ENCODE data around the gene RXYLT1.
"Not testable (repeated sequence)": the region's sequence is repeated elsewhere in the genome, so short reads cannot be mapped to it uniquely, and the experiment has no call there.

The RXYLT1 gene, protein sequence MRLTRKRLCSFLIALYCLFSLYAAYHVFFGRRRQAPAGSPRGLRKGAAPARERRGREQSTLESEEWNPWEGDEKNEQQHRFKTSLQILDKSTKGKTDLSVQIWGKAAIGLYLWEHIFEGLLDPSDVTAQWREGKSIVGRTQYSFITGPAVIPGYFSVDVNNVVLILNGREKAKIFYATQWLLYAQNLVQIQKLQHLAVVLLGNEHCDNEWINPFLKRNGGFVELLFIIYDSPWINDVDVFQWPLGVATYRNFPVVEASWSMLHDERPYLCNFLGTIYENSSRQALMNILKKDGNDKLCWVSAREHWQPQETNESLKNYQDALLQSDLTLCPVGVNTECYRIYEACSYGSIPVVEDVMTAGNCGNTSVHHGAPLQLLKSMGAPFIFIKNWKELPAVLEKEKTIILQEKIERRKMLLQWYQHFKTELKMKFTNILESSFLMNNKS

DNA sequence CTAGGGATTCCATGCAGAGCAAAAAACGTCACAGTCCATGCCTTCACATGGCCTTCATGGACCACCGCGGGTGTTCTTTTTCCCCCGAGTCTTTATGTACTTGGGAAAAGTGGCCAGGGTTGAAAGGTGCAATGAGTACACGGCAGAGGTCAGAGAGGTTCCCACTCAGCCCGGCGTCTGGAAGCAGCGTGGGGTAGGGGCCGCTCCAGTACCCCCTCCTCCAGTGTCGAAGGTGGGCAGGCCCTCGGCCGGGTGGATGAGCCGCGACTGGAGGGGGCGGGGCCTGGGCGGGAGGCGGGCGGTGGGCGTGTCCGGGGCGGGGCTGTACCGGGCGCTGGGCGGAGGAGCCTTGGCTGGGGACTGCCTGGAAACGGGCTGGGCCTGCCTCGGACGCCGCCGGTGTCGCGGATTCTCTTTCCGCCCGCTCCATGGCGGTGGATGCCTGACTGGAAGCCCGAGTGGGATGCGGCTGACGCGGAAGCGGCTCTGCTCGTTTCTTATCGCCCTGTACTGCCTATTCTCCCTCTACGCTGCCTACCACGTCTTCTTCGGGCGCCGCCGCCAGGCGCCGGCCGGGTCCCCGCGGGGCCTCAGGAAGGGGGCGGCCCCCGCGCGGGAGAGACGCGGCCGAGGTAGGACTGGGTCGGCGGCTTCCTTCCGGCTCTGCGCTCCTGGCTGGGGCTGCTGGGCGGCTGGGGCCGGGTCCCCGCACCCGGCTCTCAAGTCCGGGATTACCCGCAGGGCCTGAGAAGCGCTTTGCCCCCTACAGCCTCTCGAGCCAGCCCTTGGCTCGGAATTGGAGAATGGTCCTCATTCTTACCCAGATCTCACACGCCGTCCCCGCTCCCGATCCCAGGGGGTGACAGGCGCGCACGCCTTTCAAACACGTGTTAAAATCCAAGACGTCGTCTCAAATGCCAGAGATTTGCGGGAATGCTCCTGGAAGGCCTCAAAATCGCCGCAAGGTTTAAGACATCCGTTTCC, at the start of gene RXYLT1:
Gene RXYLT1, plus strand, starts transcription at position 412 of the 984 bp plus-strand sequence. Its CDS starts 52 bp downstream, at position 464.
- DNase-seq: peak; percentile 41

DNA sequence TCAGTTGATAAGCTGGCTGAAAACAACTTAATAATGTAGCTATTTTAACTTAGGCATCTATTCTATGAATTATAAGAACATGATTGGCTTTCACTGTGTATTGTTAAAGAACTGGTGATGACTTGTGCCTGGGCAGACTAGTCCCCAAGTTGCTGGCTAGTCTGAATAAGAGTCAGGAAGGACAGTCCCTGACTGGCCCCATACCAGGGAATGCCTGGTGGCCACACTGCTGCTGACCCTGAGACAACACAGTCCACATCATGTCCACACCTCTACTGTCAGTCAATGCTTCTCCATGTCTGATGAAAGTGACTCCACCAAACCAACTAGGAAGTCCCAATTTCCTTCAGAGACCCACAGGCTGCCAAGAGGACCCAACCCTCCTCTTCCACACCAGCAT, 46.9 kb upstream of the RXYLT1 start:
- DNase-seq: not testable (repeated sequence)

DNA sequence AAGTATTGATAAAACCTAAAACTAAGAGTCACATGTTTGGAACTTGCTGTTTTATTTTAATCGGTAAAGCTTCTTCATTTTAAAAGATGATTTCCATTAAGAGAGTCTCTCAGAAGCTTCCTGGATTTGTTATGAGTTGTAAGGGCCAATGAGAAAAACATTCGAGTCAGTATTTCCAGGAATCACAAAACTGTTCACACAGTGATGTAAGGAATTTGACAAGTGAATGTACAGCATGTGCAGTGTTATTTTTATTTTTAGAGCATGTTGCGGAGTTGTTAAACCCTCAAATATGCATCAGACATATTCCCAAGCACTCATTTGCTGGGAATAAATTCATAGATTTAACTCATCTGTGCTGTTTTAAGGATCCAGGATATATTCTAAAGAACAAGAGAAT, 46.1 kb upstream of the RXYLT1 start:
- DNase-seq: not testable (repeated sequence)

DNA sequence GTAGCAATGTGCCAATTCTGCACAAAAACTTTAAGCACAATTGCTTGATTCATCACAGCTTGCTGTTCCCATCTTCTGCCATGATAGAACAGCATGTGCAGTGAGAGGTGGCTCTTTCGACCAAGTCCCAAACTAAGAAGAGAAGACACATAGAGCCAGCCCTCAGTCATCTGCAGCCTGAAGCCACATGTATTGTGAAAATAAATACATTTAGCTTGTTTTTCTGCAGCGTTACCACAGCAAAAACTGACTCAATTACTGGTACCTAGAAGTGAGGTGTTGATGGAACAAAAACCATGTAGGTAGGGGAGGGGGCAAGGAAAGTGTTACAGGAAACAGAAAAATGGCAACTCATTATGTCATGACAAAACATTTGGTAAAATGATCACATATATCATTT, 39.2 kb upstream of the RXYLT1 start:
- DNase-seq: not testable (repeated sequence)

DNA sequence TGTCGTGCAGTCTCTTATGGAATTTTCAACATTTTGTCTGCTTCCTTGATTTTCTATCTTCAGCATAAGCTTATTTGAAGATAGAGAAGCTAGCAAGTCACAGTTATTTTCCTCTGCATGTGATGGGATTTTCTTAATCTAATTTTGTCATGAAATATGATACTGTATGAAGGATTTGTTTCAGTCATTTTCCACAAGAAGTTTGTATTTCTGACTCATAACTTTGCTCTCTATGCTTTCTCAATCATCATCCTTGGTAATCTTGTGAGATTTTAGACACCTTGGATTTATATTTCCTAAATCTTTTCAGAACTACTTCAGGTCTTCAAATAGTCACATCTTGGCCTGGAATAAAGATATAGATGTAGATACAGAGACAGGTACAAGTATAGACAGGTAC, 38.3 kb upstream of the RXYLT1 start:
- DNase-seq: not testable (repeated sequence)

DNA sequence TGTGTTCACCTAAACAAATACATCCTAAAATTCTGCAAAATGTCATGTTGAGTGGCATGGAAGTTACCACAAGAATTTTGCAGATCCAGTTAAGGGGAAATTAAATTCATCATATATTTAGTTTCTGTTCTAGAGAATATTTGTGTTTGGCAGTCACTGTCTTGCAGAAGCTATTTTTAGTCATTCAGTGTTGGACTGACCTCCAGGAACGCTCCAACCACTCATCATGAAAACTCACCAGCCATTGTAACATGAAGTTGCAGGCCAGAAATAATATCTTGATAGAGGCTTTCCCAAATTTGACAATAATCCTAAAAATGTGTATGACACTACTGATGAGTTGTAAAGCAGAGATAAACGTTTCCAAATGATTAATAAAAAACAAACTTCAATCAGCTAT, 35.6 kb upstream of the RXYLT1 start:
- DNase-seq: not testable (repeated sequence)

DNA sequence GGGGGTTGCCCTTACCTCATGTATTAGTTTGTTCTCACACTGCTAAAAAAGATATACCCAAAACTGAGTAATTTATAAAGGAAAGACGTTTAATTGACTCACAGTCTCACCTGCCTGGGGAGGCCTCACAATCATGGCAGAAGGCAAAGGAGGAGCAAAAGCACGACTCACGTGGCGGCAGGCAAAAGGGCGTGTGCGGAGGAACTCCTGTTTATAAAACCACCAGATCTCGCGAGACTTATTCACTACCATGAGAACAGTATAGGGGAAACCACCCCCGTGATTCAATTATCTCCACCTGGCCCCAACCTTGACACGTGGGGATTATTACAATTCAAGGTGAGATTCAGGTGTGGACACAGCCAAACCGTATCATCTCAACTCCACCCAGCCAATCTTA, 33.2 kb upstream of the RXYLT1 start:
- not testable (repeated sequence) for DNase-seq

DNA sequence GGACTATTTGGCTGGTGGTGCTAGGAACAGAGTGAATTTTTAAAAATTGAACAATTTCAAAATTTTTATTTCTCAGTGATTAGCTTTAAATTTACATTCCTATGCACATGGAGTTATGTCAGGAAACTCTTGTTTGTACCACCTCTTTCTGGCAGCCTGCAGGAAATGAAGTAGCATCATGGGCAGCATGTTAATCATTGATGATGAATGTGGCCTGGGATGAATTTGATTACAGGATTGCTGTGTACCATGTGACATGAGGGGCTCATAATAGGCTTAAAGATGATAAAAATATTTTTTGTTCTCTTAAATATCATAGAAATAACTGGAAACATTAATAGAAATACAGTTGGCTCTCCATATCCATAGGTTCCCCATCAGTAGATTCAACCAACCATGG, 32.6 kb upstream of the RXYLT1 start:
- DNase-seq: not testable (repeated sequence)

DNA sequence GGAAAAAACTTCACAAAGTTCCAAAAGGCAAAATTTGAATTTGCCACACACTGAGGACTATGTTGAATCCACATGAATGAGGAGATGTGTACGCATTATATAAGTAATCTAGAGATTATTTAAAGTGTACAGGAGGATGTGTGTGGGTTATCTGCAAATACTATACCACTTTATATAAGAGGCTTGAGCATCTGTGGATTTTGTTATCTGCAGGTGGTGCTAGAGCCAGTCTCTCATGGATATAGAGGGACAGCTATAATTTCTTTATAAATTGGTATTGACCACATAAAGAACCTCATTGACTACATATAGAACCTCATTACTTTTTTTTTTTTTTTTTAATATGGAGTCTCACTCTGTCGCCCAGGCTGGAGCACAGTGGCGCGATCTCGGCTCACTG, 32.2 kb upstream of the RXYLT1 start:
- DNase-seq: no peak

DNA sequence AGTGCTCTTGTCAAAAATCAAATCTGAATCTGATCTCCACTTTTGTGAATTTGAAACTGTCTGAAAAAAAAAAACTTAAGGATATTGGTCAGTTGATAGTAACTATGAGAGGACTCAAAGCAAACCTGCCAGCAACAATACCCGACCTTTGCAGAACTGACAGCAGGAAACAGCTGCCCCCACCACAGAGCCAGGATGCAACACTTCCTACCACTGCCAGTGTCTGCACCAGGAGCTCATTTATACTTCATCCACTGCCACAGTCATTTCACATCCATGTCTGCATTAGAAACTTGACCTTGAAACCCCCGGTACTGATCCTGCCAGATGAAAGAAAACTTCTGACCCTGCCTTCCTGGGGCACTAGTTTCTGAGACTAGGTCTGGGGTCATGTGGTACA, 27.4 kb upstream of the RXYLT1 start:
- no peak for DNase-seq

DNA sequence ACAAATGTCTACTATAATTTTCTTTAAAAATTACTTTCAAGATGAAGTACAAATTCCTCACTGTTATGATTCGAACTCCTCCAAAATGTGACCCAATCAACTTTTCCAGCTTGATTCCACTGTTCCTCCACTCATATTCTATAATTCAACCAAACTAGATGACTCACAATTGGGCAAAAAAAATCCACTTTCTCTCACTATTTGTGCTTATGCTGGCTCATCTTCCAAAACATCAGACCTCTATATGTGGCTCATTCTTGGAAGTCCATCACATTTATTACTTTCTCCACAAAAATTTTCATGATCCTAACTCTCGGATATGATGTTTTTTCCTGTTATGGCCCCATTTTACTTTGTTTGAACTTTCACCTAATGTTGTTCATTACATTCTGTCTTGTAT, 26.9 kb upstream of the RXYLT1 start:
- DNase-seq: no peak

DNA sequence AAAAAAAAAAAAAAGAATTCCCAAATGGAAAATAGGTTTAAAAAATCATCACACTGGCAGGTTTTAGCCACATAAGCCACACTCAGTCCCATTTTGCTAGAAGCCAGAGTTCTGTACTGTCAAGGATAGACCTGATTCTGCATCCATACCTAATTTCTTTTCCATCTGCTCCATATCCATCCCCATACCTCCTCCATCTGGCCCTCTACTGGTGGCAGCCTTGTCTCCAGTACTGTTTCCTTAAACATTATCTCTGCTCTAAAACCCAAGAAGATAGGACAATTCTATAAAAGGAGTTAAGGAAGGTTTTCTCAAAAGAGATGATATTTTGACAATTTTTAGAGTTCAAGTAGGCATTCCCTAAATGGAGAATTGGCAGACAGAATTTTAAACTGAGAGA, 26.0 kb upstream of the RXYLT1 start:
- no peak for DNase-seq

DNA sequence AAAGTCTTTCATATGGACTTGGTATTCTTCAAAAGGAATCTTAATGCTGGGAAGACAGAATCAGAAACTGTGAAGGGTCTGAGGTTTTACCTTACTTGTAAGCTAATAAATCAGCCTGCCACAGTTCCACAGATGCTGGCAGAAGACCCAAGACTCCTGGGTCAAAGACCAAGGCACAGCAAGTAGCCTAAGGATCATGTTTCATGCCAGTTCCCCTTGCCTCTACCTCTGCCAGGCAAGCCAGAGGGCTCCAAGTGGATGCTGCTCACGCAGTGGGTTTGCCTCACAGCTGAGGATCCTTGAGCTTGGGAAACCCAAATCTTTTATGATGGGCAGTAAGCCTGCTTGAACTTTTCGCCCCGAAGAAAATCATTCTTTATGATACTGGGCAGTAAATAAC, 15.2 kb upstream of the RXYLT1 start:
- no peak for DNase-seq

DNA sequence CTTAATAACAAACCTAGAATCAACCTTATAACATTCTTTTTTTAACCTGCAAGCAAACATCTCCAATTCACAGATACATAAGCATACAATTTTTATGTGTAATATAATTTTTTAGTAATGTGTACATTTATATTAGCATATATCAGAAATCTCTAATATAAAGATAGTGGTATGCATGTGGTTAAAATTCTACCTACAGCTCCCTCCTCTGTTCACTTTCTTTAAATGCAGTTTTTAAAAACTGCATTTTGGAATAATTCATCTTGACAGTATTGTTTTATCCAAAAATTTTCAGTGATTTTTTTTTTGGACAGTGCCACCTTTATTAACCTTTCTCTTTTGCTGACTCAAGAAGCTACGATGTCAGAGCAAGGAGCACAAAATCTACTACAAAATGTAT, 13.2 kb upstream of the RXYLT1 start:
- no peak for DNase-seq

DNA sequence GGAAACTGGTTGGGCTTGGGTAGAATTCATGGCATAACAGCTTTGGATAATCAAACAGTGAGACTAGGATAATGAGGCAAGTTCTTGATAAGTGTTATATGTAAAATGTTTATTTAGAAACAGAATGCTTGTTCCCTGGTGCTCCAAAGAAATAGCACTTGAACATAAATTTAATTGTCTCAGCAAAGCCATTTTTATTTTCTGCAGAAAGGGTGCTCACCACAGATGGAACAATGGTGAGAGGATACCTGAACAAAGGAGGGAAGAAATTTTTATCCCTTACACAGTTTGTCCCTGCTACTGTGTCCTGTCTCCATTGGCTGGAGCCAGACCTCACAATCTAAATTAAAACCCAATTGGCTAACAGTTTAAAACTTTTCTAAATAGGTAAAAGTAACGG, 9.3 kb upstream of the RXYLT1 start:
- no peak for DNase-seq

DNA sequence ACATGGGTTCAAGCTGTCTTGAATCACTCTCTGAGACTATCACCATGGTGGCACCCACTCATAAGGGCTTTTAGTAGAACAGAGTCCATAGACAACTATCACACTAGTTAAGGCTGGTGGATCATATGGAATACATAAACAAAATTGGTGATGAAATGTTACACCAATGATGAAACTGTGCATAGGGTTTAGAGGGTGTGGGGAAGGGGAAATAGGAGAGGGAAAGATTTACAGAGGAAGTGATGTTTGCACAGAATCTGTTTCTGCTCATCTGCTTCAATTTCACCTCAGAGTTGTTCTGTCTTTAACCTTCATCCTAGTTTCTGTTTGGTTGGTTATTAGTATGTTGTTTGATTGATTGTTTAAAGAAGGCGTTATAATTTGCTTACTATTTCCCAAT, 2.4 kb upstream of the RXYLT1 start:
- DNase-seq: no peak

DNA sequence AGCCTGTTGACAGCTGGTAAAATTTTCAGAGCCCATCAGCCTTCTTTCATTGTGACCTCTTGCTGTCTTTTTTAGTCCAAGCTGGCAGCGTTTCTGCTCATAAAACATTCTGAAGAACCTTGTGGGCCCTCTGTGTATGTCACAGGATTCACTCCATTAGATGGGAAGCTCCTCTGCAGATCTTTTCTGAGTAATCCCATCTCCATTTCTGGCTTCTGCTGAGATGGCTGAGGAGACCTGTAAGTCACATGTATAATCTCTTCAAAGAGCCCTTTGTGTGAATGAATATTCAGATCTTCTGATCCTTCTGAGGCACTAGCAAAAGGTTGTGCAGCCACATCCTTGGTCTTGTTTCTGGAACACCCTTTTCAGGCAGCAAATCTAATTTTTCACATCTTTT, 2.8 kb downstream of the RXYLT1 start:
- DNase-seq: no peak

DNA sequence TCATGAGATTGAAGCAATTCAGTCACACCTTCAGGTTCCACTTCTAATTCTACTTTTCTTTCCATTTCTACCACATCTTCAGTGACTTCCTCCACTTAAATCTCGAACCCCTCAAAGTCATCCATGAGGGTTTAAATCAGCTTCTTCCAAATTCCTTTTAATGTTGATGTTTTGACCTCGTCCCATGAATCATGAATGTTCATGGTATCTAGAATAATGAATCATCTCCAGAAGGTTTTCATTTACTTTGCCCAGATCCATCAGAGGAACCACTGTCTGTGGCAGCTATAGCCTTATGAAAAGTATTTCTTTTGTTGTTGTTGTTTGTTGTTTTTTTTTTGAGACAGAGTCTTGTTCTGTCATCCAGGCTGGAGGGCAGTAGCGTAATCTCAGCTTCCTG, 7.6 kb downstream of the RXYLT1 start:
- no peak for DNase-seq

DNA sequence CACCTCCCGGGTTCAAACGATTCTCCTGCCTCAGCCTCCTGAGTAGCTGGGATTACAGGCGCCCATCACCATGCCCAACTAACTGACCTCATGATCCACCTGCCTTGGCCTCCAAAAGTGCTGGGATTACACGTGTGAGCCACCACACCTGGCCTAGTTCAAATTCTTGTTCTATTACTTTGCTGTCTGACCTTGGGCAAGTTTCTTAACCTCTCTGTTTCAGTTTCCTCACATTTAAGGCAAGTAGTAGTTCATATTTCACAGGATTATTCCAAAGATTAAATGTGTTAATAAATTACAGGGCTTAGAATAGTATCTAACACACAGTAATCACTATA, 10.9 kb downstream of the RXYLT1 start:
- DNase-seq: no peak

DNA sequence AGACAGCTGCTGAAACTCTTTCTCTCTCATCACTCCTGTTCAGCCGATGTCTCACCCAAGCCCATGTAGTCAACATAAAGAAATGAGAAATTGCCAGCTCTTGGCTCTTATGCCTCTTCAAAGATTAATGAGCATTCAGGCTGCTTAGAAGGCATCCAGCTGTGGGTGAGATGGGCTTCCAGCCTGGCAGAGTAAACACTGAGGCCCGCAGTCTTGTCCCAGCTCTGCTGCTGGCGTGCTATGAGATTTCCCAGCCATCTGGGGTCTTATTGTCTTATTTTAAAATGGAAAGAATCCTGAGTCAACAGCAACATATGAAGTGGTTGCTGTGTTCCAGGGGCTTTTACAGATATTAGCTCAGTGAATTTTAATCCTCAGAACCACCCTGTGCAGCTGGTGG, 12.6 kb downstream of the RXYLT1 start:
- DNase-seq: peak; percentile 81

DNA sequence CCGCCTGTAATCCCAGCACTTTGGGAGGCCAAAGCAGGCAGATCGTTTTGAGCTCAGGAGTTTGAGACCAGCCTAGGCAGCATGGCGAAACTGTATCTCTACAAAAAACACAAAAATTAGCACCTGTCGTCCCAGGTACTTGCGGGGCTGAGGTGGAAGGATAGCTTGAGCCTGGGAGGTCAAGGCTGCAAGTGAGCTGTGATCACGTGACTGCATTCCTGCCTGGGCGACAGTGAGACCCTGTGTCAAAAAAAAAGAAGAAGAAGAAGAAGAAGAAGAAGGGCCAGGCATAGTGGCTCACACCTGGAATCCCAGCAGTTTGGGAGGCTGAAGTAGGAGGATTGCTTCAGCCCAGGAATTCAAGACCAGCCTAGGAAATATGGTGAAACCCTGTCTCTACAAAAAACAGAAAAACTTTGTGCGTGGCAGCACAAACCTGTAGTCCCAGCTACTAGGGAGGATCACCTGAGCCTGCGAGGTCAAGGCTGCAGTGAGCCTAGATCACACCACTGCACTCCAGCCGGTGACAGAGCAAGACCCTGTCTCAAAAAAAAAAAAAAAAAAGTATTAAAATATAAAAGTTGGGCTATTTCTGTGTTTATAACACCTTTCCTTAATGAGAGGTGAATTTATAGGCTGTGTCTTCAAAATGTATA, 15.5 kb downstream of the RXYLT1 start:
- no peak for DNase-seq

DNA sequence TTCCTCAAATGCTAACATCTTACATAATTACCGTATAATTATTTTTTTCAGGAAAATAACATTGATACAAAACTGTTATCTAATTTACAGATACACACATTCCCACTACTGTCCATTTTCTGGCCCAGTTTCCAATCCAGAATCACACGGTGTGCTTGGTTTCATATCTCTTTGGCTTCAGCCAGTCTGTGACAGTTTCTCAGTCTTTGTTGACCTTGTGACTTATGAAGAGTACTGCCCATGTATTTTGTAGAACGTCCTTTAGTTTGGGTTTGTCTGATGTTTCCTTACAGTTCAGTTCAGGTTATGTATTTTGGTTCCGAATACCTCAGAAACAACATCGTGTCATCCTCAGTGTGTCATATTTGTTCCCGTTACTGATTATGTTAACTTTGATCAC, 16.2 kb downstream of the RXYLT1 start:
- no peak for DNase-seq

DNA sequence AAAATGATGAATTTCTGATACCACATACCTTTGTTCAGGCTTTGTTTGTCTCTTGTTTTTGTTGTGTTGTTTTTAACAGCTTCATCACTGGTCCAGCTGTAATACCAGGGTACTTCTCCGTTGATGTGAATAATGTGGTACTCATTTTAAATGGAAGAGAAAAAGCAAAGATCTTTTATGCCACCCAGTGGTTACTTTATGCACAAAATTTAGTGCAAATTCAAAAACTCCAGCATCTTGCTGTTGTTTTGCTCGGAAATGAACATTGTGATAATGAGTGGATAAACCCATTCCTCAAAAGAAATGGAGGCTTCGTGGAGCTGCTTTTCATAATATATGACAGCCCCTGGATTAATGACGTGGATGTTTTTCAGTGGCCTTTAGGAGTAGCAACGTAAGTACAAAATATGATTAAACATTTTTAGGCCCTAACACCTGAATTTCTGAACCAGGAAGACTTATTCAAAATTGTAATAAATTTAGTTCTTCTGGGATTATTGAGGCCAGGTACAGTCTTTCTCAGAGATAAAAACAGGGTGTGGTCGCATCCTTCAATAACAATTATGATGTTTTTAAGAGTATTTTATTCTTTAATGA, 22.4 kb downstream of the RXYLT1 start:
- peak; percentile 24 for DNase-seq

All from DMS79 treated with DMSO at 0.1 percent for 48 hours (cell line).